RKO (cell line): ENCODE measurements around the gene HOMER2.
"Not testable (repeated sequence)": the region's sequence is repeated elsewhere in the genome, so short reads cannot be mapped to it uniquely, and the experiment has no call there.

Experiments used
- DNase-seq: peaks from one replicate; pipeline ENCODE4 v3.0.0-alpha.2; 2016; ENCODE audit warnings: low spot score

Gene HOMER2

DNA sequence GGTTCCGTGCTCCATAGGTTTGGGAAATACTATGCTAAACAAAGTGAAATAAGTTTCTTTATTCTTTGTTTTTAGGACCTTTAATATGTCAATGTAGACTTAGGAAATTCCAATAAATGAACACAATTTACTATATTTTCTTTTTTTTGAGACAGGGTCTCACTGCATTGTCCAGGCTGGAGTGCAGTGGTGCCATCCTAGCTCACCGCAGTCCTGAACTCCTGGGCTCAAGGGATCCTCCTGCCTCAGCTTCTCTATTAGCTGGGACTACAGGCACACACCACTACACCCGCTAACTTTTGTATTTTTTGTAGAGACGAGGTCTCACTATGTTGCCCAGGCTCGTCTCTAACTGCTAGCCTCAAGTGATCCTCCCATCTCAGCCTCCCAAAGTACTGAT is 12.4 kb upstream of the HOMER2 start:
- no peak for DNase-seq

DNA sequence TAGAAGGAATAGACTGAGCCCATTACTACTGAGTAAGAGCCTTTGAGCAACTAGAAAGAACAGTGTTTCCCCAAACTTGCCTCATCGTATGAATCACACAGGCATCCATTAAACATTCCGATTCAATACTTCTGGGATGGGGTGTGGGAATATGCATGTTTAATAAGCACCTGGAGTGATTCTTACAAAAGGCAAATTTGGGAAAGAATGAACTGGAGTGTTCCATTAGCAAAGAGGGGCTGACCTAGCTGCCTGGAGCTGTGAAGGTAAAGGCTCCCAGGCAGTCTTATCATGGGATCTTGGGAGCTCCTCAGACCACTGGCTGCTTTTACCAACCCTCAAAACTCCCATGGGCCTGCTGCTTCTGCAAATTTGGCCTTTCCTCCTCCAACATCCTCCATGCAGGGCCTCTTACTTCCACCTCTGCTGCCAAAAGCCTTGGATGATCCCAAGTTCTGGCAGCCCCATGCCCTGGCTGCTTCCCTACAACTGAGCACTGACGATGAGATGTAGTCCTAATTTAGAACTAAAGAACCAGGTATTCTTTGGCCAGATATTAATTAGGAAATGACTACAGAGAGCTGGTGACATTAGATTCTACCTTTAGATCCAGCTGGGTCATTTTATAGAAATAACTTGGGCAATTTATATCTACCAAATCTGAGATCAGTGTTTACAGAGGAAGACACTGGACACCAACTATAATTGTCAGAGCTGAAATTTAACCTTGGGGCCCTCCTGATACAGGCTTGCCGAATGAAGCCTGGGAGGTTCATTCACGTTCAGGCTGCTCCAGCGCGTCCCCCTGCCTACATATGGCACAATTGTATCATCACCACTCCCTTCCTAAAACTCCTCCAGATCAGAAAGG is 11.2 kb upstream of the HOMER2 start:
- DNase-seq: no peak

DNA sequence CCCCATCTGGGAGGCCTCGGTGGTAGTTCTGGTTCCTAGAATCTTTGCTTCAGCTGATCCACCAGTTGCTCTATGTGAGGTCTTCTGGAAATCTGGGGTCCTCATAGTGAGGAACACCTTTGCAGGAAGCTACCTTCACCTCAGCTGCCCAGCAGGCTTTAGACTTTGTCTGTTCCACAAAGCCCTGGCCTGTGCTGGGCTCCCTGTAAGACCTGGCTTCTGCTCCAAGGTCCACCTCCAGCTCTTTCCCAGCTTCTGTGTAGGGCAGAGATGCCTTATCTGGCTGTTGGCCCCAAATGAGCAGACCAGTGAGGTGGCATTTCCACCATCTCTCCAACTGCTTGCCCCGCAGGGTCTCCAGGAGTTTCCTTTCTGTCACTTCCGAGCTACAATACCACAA is 8.2 kb upstream of the HOMER2 start:
- no peak for DNase-seq

DNA sequence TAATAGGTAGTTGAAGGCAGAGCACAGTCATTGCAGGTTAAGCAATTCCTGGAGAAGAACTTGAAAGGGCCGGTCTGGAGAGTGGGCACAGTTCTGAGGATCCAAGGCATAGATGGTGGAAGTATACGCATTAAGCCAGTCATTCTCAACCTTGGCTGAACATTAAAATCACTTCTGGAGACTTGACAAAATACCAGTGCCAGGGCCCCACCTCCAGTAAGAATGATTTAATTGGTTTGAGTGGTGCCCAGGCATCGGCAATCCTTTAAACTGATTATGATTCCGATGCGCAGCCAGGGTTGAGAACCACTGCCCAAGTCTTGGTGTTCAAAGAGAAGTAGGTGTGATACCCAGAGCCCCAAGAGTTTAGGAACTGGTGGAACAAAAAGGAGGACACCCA is 6.9 kb upstream of the HOMER2 start:
- no peak for DNase-seq

DNA sequence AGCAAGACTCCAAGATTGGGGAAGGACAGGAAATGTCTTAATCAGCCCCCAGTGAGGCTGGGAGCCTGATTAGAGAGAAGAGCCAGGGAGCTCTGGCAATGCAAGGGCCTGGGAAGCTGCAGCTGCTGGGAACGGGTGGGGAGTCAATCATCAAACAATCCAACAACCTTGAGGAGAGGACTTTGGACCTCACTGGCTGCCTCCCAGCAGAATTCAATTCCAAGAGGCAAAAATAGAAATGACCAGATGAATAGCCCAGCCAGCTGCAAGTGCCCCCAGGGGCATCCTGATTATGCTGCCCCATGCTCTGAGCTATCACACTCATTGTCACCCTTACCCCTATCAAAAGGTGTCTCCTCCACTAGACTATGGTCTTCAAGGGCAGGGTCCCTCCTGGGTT is 6.1 kb upstream of the HOMER2 start:
- no peak for DNase-seq

DNA sequence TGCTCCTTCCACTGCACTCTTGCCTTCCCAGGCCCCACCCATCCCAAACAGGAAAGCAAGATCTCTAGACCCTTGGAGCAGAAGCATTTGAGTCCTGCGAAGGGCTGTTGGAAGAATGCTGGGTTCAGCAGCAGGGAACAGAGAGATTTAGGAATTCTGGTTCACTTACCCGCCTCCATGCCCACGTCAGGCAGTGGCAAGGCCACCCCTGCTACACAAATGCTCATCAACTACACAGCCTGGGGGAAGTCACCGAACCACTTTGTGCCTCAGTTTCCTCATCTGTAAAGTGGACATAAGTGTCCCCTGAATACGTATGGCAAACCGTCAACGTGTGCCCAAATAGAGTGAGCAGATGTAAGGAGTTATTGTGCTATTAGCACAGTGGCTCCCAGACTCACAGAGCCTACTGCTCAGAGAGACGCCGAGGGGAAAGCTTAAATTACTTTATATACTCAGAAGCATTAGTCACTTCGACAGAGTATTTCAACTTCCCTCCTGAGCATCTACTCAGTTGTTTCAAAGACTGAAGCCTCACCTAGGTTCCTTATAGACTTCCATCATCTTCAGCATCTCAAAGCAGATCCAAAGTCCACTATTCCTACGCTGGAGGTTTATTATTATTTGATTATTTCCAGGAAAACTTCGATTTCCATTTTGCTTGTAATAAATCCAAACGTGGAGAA is 905 bp downstream of the HOMER2 start:
- DNase-seq: no peak

DNA sequence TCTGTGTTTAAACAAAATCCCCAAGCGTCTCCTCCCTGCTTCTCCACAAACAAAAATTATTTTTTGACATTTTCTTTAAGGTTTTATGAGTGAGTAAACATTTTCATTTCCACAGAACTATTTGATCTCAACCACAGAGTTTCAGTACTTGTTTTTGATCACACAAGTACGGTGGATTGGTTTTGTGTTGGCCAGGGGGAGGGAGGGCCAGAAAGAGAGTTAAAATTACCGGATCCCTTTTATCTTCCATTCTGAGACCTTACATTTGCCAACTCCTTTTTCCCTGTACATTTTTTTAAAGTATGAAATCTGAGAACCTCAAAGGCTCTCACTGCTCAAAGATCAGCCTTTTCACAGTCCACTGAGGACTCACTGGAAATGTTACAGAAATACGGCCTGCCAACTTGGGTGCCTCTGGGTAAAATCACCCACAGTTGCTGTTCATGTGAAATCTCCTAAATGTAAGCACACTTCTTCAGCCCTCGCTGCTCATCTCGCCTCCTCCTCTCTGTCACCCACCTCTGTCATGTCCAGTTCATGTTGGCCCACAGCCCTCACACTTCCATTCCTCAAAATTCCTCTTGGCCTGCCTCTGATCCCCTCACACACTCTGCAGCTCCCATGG is 1.7 kb downstream of the HOMER2 start:
- no peak for DNase-seq

DNA sequence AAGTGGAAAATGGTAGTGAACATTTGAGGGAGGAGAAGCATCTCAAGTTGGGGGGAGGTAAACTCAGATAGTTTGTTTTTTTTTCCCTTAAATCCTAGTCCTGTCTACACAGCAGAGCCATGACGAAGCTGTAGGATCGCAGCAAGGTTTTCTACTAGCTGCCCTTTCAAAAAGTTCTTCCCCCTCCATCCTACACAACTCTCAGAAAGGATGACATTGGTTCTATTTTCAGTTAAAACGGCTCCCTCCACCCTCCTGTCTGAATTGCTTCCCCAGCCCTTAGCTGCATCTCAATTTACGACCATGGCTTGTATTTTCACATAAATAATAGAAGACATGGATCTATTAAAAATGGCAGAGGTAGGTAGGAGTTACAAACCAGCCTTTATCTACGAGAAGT is 2.2 kb downstream of the HOMER2 start:
- no peak for DNase-seq

DNA sequence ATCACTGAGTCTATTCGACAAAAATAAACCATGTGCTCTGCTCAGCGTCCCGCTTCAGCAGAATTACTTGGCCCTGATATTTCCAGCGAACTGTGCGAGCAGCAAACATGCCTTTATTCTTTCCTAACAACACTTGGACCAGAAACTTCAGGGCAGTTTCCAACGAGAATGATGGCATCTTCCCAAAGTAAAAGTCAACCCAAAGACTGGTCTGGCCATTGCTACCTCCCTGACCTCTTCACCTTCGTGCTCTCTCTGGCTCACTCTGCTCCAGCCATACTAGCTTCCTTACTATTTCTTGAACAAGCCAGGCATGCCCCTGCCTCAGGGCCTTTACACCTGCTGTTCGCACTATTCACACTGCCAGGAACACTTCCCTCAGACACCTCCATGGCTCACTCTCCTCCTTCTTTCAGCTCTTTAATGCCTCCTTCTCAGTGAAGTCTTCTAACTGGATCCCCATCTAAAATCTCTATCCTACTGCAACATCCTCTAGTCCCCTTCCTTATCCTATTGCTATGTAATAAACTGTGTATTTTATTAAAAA is 6.3 kb downstream of the HOMER2 start:
- no peak for DNase-seq

DNA sequence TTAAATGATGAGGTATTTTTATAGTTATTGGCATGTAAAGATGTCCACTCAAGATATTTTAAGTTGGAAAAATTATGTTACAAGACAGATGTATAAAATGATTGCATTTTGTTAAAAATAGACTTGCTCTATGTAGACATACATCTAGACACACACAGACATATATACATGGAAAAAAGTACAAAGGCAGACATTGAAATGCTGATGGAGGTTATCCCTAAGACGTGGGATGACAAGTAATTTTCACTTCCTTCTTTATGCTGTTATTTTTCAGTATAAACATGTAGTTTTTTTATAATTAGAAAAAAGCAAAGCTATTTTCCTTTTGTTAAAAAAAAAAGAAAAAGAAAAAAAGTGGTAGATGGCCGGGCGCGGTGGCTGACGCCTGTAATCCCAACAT is 7.2 kb downstream of the HOMER2 start:
- DNase-seq: no peak

DNA sequence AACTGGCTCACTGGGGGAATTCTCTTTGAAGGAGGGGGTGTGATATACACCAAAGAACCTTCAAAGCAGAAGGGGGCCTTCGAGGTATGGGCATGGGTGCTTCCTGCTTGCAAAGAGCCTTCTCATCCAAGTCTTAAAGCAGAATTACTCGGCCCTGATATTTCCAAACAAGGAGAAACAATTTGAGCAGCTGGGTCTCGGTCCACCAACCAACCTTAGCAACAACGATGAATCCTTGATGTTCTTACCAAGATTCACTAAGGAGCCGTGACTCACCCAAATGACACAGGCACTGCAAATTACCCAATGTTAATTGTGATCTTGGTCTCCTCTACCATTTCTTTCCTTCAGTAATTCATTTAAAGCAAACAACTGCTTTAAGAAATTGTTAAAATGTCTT is 7.7 kb downstream of the HOMER2 start:
- peak; percentile 59 for DNase-seq

DNA sequence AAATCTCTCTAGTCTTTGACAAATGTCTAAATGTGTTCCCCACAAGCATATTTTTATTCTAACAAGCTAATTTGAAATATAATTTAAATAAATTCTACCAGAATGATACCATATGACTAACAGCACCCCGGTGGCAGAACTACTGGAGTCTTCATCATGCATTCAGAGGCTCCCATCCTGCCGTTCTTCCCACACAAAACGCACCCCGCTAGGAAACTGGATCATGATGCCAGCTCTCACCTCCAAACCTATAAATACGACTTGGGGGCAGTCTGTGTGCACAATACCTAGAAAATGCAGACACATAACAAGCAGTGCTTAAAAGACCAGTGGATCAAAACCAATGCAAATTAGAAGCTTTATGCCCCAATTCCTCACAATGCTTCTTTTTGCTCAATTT is 8.5 kb downstream of the HOMER2 start:
- DNase-seq: no peak

DNA sequence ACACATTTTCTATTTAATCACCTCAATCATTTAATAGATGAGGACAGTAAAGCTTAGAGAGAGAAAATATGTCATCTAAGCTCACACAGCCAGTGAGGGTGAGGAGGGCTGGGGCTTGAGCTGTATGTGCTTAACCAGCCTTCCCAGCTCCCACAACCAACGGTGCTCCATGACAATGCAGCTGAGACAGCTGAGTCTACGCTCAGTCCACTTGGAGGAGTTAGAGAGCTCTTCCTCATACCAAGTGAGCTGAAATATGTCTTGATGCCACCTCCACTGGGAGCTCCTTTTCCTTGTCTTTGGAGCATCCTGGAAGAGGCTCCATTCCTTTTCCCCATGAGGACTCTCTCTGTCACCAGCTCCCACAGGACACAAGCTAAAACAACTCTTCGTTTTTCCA is 9.3 kb downstream of the HOMER2 start:
- DNase-seq: no peak

DNA sequence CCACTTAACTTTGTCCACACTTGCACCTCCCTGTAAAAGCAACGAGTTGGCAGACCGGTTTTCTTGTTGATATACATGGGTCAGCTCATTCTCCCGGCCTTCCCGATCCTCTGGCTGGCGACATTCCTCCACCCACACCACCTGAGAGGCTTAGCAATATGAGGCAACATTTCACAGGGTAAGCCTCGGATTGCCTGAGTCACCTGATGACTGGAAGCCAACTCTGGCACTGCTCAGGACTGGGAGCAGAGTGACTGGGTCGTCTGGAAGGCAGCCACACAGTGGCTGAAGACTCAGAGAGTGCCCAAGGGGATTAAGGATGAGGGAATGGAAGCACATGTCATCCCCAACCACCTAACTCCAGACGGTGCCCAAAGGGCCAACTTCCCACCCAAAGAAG is 9.8 kb downstream of the HOMER2 start:
- peak; percentile 61 for DNase-seq

DNA sequence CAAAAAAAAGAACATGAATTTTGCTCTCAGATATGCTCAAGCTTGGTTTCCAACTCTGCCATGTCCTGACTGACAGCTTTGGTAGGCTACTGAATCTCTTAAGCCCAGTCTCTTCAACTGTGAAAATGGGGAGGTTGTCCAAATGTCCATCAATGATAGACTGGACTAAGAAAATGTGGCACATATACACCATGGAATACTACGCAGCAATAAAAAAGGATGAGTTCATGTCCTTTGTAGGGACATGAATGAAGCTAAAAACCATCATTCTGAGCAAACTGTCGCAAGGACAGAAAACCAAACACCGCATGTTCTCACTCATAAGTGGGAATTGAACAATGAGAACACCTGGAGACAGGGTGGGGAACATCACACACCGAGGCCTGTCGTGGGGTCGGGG is 12.8 kb downstream of the HOMER2 start:
- not testable (repeated sequence) for DNase-seq

DNA sequence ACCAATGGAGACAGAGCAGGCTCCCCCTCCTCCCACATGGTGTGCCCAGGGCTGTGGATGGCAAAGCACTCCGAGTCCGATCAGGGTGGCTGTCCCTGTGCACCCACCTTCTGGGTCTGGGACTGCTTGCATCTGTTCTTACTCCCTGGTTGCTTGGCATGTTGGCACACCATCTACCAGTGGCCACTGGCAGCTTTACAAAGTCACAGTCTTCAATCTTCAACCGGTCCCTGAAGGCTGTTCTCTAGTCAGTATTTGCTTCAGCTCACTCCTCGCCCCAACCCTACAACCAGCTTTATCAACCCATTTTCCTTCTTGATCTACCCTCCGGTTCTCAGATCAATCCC is 14.8 kb downstream of the HOMER2 start:
- no peak for DNase-seq

DNA sequence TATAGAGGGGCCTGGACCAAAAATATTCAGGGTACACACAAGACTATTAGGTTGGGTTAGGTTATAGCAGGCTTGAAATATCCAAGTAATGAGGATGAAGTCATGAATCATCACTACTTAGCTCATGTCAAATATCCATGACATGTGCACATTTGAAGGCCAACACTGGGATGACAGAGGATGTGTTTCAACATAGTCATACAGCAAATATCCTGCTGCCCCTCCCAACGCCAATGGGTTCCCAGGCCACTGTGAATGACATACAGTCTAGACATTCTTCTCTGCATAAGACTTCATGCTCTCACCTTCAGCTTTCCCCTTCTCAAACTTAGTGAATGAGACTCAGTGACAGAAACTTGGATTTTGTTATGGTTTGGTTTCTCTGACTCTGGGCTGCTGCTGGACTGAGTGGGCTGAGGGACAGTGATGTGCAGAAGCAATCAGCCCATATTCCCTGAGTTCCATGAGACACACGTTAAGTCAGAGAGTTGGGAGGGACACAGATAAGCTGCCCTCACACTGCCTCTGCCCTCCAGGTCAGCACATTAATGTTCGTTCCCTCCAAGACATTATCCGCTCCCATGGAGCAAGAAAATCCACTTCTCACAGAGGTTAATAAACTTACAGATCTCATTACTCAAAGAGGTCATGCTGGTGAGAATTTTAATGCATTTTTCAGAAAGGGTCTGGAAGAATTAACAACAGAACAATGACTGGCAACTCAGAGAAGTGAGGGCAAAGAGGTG is 15.4 kb downstream of the HOMER2 start:
- DNase-seq: peak; percentile 73

DNA sequence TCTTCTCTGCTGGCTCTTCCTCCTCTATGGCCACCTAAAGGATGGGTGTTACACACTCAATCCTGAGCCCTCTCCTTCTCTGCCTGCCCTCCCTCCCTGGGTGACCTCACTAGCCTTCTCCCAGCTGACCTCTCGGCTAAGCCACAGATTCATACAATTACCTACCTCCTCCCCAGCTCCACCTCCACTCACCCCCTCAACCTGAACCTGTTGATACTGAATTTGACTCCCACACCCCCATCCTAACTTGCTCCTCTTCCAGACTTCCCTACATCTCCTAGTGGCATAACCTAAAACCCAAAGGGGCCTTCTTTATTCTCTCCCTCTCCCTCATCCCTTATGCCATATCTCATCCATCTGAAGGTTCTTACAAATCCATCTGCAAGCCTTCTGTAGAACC is 17.1 kb downstream of the HOMER2 start:
- no peak for DNase-seq

DNA sequence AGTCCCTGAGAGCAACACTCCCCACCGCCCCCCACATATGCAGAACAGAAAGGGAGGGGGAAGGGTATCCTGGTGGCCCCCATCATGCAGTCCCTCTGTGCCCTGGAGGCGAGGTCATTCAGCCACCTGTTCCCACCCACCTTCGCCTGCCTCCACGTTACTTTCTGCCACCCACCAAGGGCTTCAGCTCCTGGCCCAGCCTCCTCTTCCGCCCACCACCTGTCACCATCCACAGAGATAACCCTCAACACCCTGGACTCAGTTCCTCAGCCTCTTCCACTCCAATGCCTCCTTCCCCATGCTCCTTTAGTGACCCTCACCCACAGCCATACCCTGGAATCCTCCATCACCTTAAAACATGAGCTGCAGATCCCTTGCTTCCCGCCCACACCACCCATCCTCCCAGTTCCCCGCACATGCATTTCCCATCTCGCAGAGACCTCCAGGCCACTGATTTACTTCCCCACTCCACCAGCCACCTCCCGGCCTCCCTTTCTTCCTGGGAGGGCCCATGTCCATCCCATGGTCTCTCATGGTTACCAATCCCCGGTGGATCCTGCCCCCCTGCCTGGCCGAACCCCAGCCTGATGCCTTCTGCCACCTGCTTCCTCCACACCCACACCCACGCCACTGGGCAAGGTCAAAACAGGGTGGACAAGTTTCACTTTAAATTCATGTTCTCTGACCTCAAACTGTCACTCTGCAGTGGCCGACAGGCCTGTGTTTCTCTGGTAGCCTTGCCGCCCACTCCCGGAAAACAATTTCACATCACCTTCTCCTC is 18.2 kb downstream of the HOMER2 start:
- DNase-seq: no peak

DNA sequence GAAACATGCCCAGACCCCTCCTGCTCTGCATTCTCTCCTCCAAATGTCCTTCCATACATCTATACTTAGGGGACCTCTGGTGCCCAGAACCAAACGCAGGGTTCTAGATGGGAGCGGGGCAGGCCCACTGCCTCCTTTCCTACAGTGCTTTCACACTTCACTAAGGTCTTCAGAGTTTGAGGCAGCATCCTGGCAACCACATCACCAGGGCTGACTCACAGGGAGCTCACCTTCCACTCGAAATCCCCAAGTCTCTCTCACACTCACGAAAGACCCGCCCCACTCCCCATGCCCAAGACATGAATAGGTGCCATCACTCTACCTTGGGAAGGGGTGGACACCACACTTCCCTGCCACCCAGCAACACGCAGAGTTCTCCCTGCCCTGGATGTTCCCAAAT is 18.9 kb downstream of the HOMER2 start:
- DNase-seq: no peak

DNA sequence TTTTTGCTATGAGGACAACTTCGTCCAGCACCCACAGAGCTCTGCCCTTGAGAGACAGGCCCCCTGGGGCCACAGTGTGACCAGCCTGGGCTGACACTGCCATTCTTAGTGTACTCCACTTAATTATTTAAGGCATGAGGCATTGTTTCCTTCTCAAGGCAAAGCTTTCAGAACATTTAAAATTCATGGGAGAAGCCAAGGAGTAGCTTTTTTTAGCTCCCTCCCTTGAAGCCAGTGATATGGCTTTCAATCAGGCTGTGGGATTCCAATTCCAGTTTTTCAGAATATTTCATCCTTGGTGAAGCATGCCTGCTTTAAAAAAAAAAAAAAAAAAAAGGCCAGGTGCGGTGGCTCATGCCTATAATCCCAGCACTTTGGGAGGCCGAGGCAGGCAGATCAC is 21.3 kb downstream of the HOMER2 start:
- no peak for DNase-seq

DNA sequence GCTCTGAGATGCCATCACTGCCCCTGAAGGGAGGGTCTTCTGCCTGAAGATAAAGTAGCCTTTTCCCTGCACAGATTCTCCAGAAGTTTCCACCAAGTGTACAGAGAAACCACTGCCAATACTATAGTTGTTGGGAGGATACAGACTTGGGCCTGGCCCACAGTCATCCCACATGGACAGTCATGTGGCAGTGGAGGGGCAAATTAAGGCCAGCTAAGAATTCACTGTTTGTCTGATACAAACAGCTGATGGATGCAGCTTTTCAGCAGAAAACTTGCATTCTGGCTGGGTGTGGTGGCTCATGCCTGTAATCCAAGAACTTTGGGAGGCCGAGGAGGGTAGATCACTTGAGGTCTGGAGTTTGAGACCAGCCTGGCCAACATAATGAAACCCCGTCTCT is 22.1 kb downstream of the HOMER2 start:
- no peak for DNase-seq
